ENCODE measurements around the gene ST8SIA3.

ST8SIA3 gene

GRCh38 chr18:57352271-57352701 lies at the start of gene ST8SIA3:
Gene ST8SIA3, plus strand, starts transcription at chr18:57352557. Its CDS starts 290 bp downstream, at chr18:57352847.
- no peak within 1 kb of the TSS for H3K9ac ChIP-seq
- no peak within 1 kb of the TSS for H3K4me3 ChIP-seq
- peaks cover 19% of the 10 kb centered on the region for H3K9me3 ChIP-seq
- no peak for TF ChIP-seq Cebpa-rat (IDR thresholded peaks at IDR 0.05)
- no peaks in the 10 kb centered on the region for H3K4me1 ChIP-seq
- H4K20me1 ChIP-seq = no peaks in the 10 kb centered on the region
- H3K27ac ChIP-seq = no peak within 1 kb of the TSS
- no peak within 1 kb of the TSS for H3K4me2 ChIP-seq
- H3K27me3 ChIP-seq = no peaks in the 10 kb centered on the region
- H3K36me3 ChIP-seq = no peaks in the 10 kb centered on the region

- H3K4me3 ChIP-seq = no peak overlapping the region
- H3K36me3 ChIP-seq = no peaks in the 10 kb centered on the region
- no peak overlapping the region for H3K9ac ChIP-seq
- no peaks in the 10 kb centered on the region for H3K9me3 ChIP-seq
- TF ChIP-seq Cebpa-rat (IDR thresholded peaks at IDR 0.05) = no peak
- H3K27ac ChIP-seq = no peak overlapping the region
- H3K27me3 ChIP-seq = no peaks in the 10 kb centered on the region
- H3K4me1 ChIP-seq = no peaks in the 10 kb centered on the region
- H4K20me1 ChIP-seq = no peaks in the 10 kb centered on the region
- no peak overlapping the region for H3K4me2 ChIP-seq
These were observed 40.9 kb upstream of the ST8SIA3 start for GRCh38 chr18:57311472-57311871.

GRCh38 chr18:57312346-57313144 lies 39.8 kb upstream of the ST8SIA3 start:
- no peak for TF ChIP-seq Cebpa-rat (IDR thresholded peaks at IDR 0.05)
- no peaks in the 10 kb centered on the region for H3K27me3 ChIP-seq
- no peaks in the 10 kb centered on the region for H3K4me1 ChIP-seq
- H4K20me1 ChIP-seq = no peaks in the 10 kb centered on the region
- H3K4me3 ChIP-seq = no peak overlapping the region
- no peak overlapping the region for H3K9ac ChIP-seq
- no peak overlapping the region for H3K27ac ChIP-seq
- no peak overlapping the region for H3K4me2 ChIP-seq
- no peaks in the 10 kb centered on the region for H3K36me3 ChIP-seq
- no peaks in the 10 kb centered on the region for H3K9me3 ChIP-seq

- Histone ChIP-seq H3K27me3 (no peaks in the 10 kb centered on the region), H3K9me3 (no peaks in the 10 kb centered on the region), H3K36me3 (no peaks in the 10 kb centered on the region), H3K4me1 (no peaks in the 10 kb centered on the region), H4K20me1 (no peaks in the 10 kb centered on the region), H3K4me3 (no peak overlapping the region), H3K9ac (no peak overlapping the region), H3K4me2 (no peak overlapping the region), H3K27ac (no peak overlapping the region)
- TF ChIP-seq Cebpa-rat (IDR thresholded peaks at IDR 0.05) = no peak
These were observed 31.8 kb upstream of the ST8SIA3 start for GRCh38 chr18:57320603-57321002.

GRCh38 chr18:57325491-57326166 lies 26.7 kb upstream of the ST8SIA3 start:
- Histone ChIP-seq H4K20me1 (no peaks in the 10 kb centered on the region), H3K4me1 (no peaks in the 10 kb centered on the region), H3K4me2 (no peak overlapping the region), H3K9ac (no peak overlapping the region), H3K9me3 (no peaks in the 10 kb centered on the region), H3K36me3 (no peaks in the 10 kb centered on the region), H3K4me3 (no peak overlapping the region), H3K27me3 (no peaks in the 10 kb centered on the region), H3K27ac (no peak overlapping the region)
- TF ChIP-seq Cebpa-rat (IDR thresholded peaks at IDR 0.05) = no peak

- no peak for TF ChIP-seq Cebpa-rat (IDR thresholded peaks at IDR 0.05)
- Histone ChIP-seq H3K4me1 (no peaks in the 10 kb centered on the region), H3K36me3 (no peaks in the 10 kb centered on the region), H3K4me3 (no peak overlapping the region), H3K9me3 (no peaks in the 10 kb centered on the region), H3K27me3 (no peaks in the 10 kb centered on the region), H4K20me1 (no peaks in the 10 kb centered on the region), H3K9ac (no peak overlapping the region), H3K4me2 (no peak overlapping the region), H3K27ac (no peak overlapping the region)
These were observed 25.5 kb upstream of the ST8SIA3 start for GRCh38 chr18:57326718-57327323.

GRCh38 chr18:57328665-57329064 lies 23.7 kb upstream of the ST8SIA3 start:
- H3K9me3 ChIP-seq = no peaks in the 10 kb centered on the region
- H3K4me1 ChIP-seq = no peaks in the 10 kb centered on the region
- no peak overlapping the region for H3K9ac ChIP-seq
- H3K4me3 ChIP-seq = no peak overlapping the region
- H3K36me3 ChIP-seq = no peaks in the 10 kb centered on the region
- no peak overlapping the region for H3K27ac ChIP-seq
- no peak for TF ChIP-seq Cebpa-rat (IDR thresholded peaks at IDR 0.05)
- H3K27me3 ChIP-seq = no peaks in the 10 kb centered on the region
- no peaks in the 10 kb centered on the region for H4K20me1 ChIP-seq
- H3K4me2 ChIP-seq = no peak overlapping the region

- Histone ChIP-seq H3K9me3 (no peaks in the 10 kb centered on the region), H3K27me3 (no peaks in the 10 kb centered on the region), H3K4me3 (no peak overlapping the region), H3K4me2 (no peak overlapping the region), H3K36me3 (no peaks in the 10 kb centered on the region), H3K27ac (no peak overlapping the region), H4K20me1 (no peaks in the 10 kb centered on the region), H3K4me1 (no peaks in the 10 kb centered on the region), H3K9ac (no peak overlapping the region)
- TF ChIP-seq Cebpa-rat (IDR thresholded peaks at IDR 0.05) = no peak
These were observed 22.5 kb upstream of the ST8SIA3 start for GRCh38 chr18:57329856-57330255.

- Histone ChIP-seq H3K9me3 (no peaks in the 10 kb centered on the region), H3K9ac (no peak overlapping the region), H3K36me3 (no peaks in the 10 kb centered on the region), H3K27ac (no peak overlapping the region), H3K4me2 (no peak overlapping the region), H3K4me1 (no peaks in the 10 kb centered on the region), H4K20me1 (no peaks in the 10 kb centered on the region), H3K4me3 (no peak overlapping the region), H3K27me3 (no peaks in the 10 kb centered on the region)
- no peak for TF ChIP-seq Cebpa-rat (IDR thresholded peaks at IDR 0.05)
These were observed 20.6 kb upstream of the ST8SIA3 start for GRCh38 chr18:57331718-57332117.

- Histone ChIP-seq H3K9me3 (no peaks in the 10 kb centered on the region), H3K4me2 (no peak overlapping the region), H4K20me1 (no peaks in the 10 kb centered on the region), H3K9ac (no peak overlapping the region), H3K36me3 (no peaks in the 10 kb centered on the region), H3K4me3 (no peak overlapping the region), H3K4me1 (no peaks in the 10 kb centered on the region), H3K27me3 (no peaks in the 10 kb centered on the region), H3K27ac (no peak overlapping the region)
- TF ChIP-seq Cebpa-rat (IDR thresholded peaks at IDR 0.05) = no peak
These were observed 18.4 kb upstream of the ST8SIA3 start for GRCh38 chr18:57333940-57334339.

Data from BLaER1 (cell line).